HepG2 (cell line): ENCODE data around the gene LBX1. TPM values are rescaled to one million over a fixed set of nuclear protein-coding genes. Genes with fewer than 3 reads are reported as not detected.

Experiments
- ATAC-seq: fragments of 200-7000 bp; cut with Tn5 transposase; 3 replicates; pipeline ENCODE4 v1.9.1; 2020; ENCODE audit warnings: mild to moderate bottlenecking, moderate library complexity
- BruUV-seq: library from RNA; stranded (reverse); fragments of 400-500 nt; replicated peaks from 2 replicates; lab custom pipeline; 2021; lab: Mats Ljungman, UMichigan
- CTCF ChIA-PET: fragments of 300-600 bp; formaldehyde crosslinking; extraction: SDS; loops from one replicate; lab custom pipeline; 2021; ENCODE audit warnings: low total read pairs, inconsistent platforms, low intra/inter-chr PET ratio; lab: Yijun Ruan, JAX
- POLR2A ChIA-PET: fragments of 350-600 bp; sonication (Branson Sonifier 250); formaldehyde crosslinking; loops from one replicate; lab custom pipeline; 2020; ENCODE audit warnings: antibody characterized with exemption, inconsistent platforms; lab: Yijun Ruan, JAX
- DNase-seq: peaks from one replicate; pipeline ENCODE4 v3.0.0-alpha.2; 2015; ENCODE audit warnings: low spot score
- FAIRE-seq: peaks from 3 replicates; lab custom pipeline; 2011; peaks lifted over from hg19 to GRCh38; lab: Jason Lieb, UNC
- H2AFZ ChIP-seq: one replicate; pipeline ENCODE4 v1.6.1; 2011; ENCODE audit warnings: low read length, inconsistent platforms
- H3K27ac ChIP-seq: fragments of 300-600 bp; 3 replicates; pipeline ENCODE4 v1.8.0; 2011; ENCODE audit warnings: mixed run types, mild to moderate bottlenecking, mixed read lengths, low read length, inconsistent platforms; ENCODE audit not compliant: insufficient read depth; ENCODE audit errors: extremely low read length
- H3K27me3 ChIP-seq, 2 experiments: fragments of 200-600 bp in 1 of 2; 2 replicates in 1 of 2; 3 replicates in 1 of 2; pipeline versions ENCODE4 v1.6.0 to v1.8.0; 2011; ENCODE audit warnings: low read length in 2 of 2, mild to moderate bottlenecking in 2 of 2, moderate library complexity in 2 of 2, inconsistent platforms in 1 of 2; ENCODE audit not compliant: insufficient read depth in 2 of 2, control insufficient read depth in 1 of 2
- H3K36me3 ChIP-seq, 2 experiments: fragments of 200-600 bp in 1 of 2; replicated peaks in 1 of 2; 2 replicates in 1 of 2; 3 replicates in 1 of 2; pipeline versions ENCODE4 v1.5.1 to v1.8.0; 2011; ENCODE audit warnings: low read length in 2 of 2, inconsistent platforms in 1 of 2; ENCODE audit not compliant: insufficient read depth in 2 of 2, control insufficient read depth in 1 of 2
- H3K4me1 ChIP-seq: 2 replicates; pipeline ENCODE4 v1.5.1; 2012; ENCODE audit warnings: low read length, inconsistent platforms; ENCODE audit not compliant: insufficient read depth
- H3K4me2 ChIP-seq: 2 replicates; pipeline ENCODE4 v1.6.0; 2011; ENCODE audit warnings: low read depth, low read length, inconsistent platforms
- H3K4me3 ChIP-seq, 3 experiments: fragments of 200-600 bp in 1 of 3; sonication (generic), shearing (Covaris generic) in 1 of 3; replicated peaks in 1 of 3; 2 replicates each; pipeline ENCODE4 v1.5.1; 2011 to 2016; ENCODE audit warnings: low read length in 3 of 3, inconsistent platforms in 2 of 3, low read depth in 2 of 3, mild to moderate bottlenecking in 2 of 3, control low read depth in 1 of 3, mixed read lengths in 1 of 3; ENCODE audit not compliant: insufficient read depth in 1 of 3
- H3K79me2 ChIP-seq: one replicate; pipeline ENCODE4 v1.6.1; 2011; ENCODE audit warnings: low read length, inconsistent platforms; ENCODE audit not compliant: insufficient read depth
- H3K9ac ChIP-seq: 2 replicates; pipeline ENCODE4 v1.6.0; 2011; ENCODE audit warnings: mild to moderate bottlenecking, low read depth, low read length, inconsistent platforms; ENCODE audit not compliant: insufficient read depth
- H3K9me3 ChIP-seq: 2 replicates; pipeline ENCODE4 v1.5.1; 2012; ENCODE audit warnings: mild to moderate bottlenecking, low read length
- H4K20me1 ChIP-seq: 2 replicates; pipeline ENCODE4 v1.6.0; 2011; ENCODE audit warnings: inconsistent platforms, mild to moderate bottlenecking, low read length, moderate library complexity; ENCODE audit not compliant: insufficient read depth
- DMAP1 ChIP-seq: IDR thresholded peaks from 2 replicates; pipeline ENCODE4 v1.6.1; 2016
- HCFC1 ChIP-seq: fragments of 150-350 bp; IDR thresholded peaks from 2 replicates; pipeline ENCODE4 v1.6.1; 2014; ENCODE audit warnings: low read depth, low read length
- KDM5B ChIP-seq: sonication (generic); formaldehyde crosslinking; IDR thresholded peaks from 2 replicates; pipeline ENCODE4 v1.4.0; 2020; ENCODE audit warnings: missing genetic modification reagents, mild to moderate bottlenecking, borderline replicate concordance
- TMF1 ChIP-seq: sonication (generic); formaldehyde crosslinking; IDR thresholded peaks from 2 replicates; pipeline ENCODE4 v1.8.1; 2022; ENCODE audit warnings: low read depth, missing genetic modification reagents
- ZNF333 ChIP-seq: sonication (generic); formaldehyde crosslinking; IDR thresholded peaks from 2 replicates; pipeline ENCODE4 v1.4.0; 2020; ENCODE audit warnings: mild to moderate bottlenecking, missing genetic modification reagents, borderline replicate concordance
- ZNF484 ChIP-seq: sonication (generic); formaldehyde crosslinking; IDR thresholded peaks from 2 replicates; pipeline ENCODE4 v1.5.1; 2020; ENCODE audit warnings: mild to moderate bottlenecking, low read depth, missing genetic modification reagents, borderline replicate concordance
- ZNF607 ChIP-seq: sonication (generic); formaldehyde crosslinking; IDR thresholded peaks from 2 replicates; pipeline ENCODE4 v1.5.1; 2020; ENCODE audit warnings: missing genetic modification reagents, mild to moderate bottlenecking, borderline replicate concordance
- WGBS: methylation state at CpG from one replicate; pipeline ENCODE4 v1.1.6; 2017; ENCODE audit warnings: low lambda C conversion rate; 5-methylcytosine and 5-hydroxymethylcytosine counted together
- in situ Hi-C: cut with HindIII; loops from 2 replicates; pipeline ENCODE4 v1.10.0; 2017; ENCODE audit warnings: low pct_unique_long_range_greater_than_20kb; ENCODE audit not compliant: extremely low pct_ligation_motif_present
- intact Hi-C: fragments of 100-400 bp; cut with micrococcal nuclease; formaldehyde crosslinking; loops from one replicate; pipeline ENCODE4 v1.10.0; 2022; ENCODE audit not compliant: unreplicated experiment
- polyA plus RNA-seq, 8 experiments: library from polyadenylated mRNA; depleted of rRNA in 3 of 8; stranded (reverse) in 7 of 8; unstranded in 1 of 8; fragments of >200 nt; fragmentation: Illumina TruSeq in 4 of 8; extraction: Trizol in 4 of 8; gene quantifications; 2 replicates each; pipeline versions ENCODE4 v1.2.1 to v1.2.3, GENCODE V29; 2011 to 2016; ENCODE audit warnings: low read depth in 4 of 8, missing spikeins in 1 of 8, mixed read lengths in 1 of 8; ENCODE audit not compliant: insufficient read depth in 1 of 8
- total RNA-seq, 5 experiments: library from RNA; depleted of rRNA; stranded (reverse); fragments of >200 nt; fragmentation: Illumina TruSeq; extraction: Trizol; gene quantifications; 2 replicates each; pipeline ENCODE4 v1.2.3, GENCODE V29; 2016; ENCODE audit warnings: low read depth in 1 of 5
- TF ChIP-seq, protein P1 (sequence below): IDR thresholded peaks from 2 replicates; pipeline ENCODE4 v1.6.1; 2016; ENCODE audit warnings: missing compliant biosample characterization, missing genetic modification reagents, borderline replicate concordance
- TF ChIP-seq, protein P2 (sequence below): sonication (generic); formaldehyde crosslinking; IDR thresholded peaks from 2 replicates; pipeline ENCODE4 v1.4.0; 2020; ENCODE audit warnings: missing genetic modification reagents

Gene LBX1
- total and polyA plus RNA-seq, 2 of the 13 experiments (the other 11 are each of a cell fraction or from before 2014, with no cell fraction given), result not detected

DNA sequence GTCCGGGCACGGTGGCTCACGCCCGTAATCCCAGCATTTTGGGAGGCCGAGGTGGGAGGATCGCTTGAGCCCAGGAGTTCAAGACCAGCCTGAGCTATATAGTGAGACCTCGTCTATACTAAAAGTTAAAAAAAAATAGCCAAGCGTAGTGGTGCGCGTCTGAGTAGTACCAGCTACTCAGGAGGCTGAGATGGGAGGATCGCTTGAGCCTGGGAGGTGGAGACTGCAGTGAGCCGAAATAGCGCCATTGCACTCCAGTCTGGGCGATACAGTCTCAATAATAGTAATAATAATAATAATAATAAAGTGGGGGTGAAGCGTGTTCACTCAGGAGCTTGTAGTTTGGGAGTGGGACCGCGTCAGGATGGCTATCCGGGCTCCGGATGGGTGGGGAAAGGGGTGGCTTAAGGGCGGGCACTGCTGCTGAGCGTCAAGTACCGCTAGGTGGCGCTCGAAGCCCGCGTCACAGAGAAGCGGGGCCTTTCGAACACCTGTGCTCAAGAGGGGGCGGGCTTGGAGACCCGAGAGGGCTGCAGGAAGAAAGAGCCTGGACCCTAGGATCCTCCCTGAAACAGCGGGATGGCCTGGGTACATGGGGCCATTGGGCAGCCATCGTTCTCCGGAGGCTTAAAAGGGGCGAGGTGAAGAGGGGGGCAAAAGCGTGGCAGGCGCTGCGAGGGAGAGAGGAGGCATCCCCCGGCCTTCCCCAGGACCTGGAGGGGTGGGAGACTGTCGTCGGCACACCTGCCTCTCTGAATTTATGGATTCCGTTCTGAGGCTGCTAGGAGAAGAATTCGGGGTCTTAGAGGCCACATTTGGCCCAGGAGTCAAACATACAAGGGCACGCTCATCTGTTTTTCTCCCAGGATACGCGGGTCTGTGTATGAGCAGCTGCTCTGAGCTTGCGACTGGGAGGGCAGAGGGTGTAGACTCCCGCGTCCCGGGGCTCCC, 14.5 kb downstream of the LBX1 start (continued):
- TF ChIP-seq, protein P1, sequence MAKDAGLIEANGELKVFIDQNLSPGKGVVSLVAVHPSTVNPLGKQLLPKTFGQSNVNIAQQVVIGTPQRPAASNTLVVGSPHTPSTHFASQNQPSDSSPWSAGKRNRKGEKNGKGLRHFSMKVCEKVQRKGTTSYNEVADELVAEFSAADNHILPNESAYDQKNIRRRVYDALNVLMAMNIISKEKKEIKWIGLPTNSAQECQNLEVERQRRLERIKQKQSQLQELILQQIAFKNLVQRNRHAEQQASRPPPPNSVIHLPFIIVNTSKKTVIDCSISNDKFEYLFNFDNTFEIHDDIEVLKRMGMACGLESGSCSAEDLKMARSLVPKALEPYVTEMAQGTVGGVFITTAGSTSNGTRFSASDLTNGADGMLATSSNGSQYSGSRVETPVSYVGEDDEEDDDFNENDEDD (CRISPR knock-in tag), result peak; percentile 46; the same call in 1 of the 2 replicates
- TF ChIP-seq, protein P2, sequence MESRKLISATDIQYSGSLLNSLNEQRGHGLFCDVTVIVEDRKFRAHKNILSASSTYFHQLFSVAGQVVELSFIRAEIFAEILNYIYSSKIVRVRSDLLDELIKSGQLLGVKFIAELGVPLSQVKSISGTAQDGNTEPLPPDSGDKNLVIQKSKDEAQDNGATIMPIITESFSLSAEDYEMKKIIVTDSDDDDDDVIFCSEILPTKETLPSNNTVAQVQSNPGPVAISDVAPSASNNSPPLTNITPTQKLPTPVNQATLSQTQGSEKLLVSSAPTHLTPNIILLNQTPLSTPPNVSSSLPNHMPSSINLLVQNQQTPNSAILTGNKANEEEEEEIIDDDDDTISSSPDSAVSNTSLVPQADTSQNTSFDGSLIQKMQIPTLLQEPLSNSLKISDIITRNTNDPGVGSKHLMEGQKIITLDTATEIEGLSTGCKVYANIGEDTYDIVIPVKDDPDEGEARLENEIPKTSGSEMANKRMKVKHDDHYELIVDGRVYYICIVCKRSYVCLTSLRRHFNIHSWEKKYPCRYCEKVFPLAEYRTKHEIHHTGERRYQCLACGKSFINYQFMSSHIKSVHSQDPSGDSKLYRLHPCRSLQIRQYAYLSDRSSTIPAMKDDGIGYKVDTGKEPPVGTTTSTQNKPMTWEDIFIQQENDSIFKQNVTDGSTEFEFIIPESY, result peak; percentile 23; the same call in 1 of the 2 replicates
- 0 out of 2 replicates have a peak, but pooled peaks have one; percentile 38 for TF ChIP-seq ZNF333 (CRISPR knock-in tag)
- 0 out of 2 replicates have a peak, but pooled peaks have one; percentile 27 for TF ChIP-seq KDM5B

DNA sequence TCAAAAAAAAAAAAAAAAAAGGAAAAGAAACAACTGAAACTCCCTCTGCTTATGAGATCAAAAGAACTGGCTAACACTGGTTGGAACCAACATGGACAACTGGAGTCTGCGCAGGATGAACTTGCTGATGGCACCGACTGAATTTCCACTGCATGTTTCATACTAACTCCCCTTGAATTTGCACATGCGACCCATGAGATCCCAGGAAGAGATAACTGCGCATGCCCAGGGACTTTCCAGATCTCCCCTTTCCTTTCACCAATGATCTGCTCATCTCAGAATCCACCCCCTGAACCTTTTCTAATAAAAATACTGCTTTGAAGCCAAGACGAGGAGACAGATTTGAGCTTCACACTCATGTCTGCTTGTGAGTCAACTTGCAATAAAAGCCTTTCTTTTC, 20.7 kb downstream of the LBX1 start:
- H3K4me1 ChIP-seq, result no peaks in the 10 kb centered on the region
- in situ Hi-C loops (no loop called here), intact Hi-C loops (no loop called here)
- no TSS peak for BruUV-seq
- no peak overlapping the region for H3K4me3 ChIP-seq
- no peak overlapping the region for H2AFZ ChIP-seq
- no peaks in the 10 kb centered on the region for H3K9me3 ChIP-seq
- ChIA-PET POLR2A (no interaction called here), CTCF (no interaction called here)
- no peaks in the 10 kb centered on the region for H3K79me2 ChIP-seq
- 42% methylated on average over 5 of the region's 5 CpGs for WGBS
- H3K36me3 ChIP-seq, result no peaks in the 10 kb centered on the region
- H4K20me1 ChIP-seq, result 0 out of 2 replicates have a peak, but pooled peaks cover 3% of the 10 kb centered on the region
- no peak overlapping the region for H3K4me2 ChIP-seq
- TF ChIP-seq HCFC1 (no peak), TMF1 (CRISPR knock-in tag) (no peak), ZNF484 (CRISPR knock-in tag) (no peak), ZNF607 (CRISPR knock-in tag) (no peak), DMAP1 (no peak)
- DNase-seq (no peak), FAIRE-seq (no peak), ATAC-seq (no peak)
- H3K9ac ChIP-seq, result no peak overlapping the region
- no peak overlapping the region for H3K27ac ChIP-seq
- H3K27me3 ChIP-seq, result peaks cover 5 to 44% of the 10 kb centered on the region in 2 experiments
